Parathyroid adenoma (tissue), 2 donors: ENCODE results near the gene FHL3.

Source experiments
- H2AFZ ChIP-seq: fragments of 300-600 bp; sonication (generic); one replicate; pipeline ENCODE4 v1.7.0; 2017; ENCODE audit warnings: antibody characterized with exemption, mild to moderate bottlenecking
- H3K27ac ChIP-seq: fragments of 300-600 bp; sonication (generic); one replicate; pipeline ENCODE4 v1.7.0; 2017
- H3K27me3 ChIP-seq: fragments of 300-600 bp; sonication (generic); one replicate; pipeline ENCODE4 v1.7.0; 2017; ENCODE audit warnings: low read length; ENCODE audit not compliant: control insufficient read depth, insufficient read depth
- H3K36me3 ChIP-seq: fragments of 300-600 bp; sonication (generic); one replicate; pipeline ENCODE4 v1.7.0; 2017; ENCODE audit warnings: low read length; ENCODE audit not compliant: control insufficient read depth, insufficient read depth
- H3K4me1 ChIP-seq: fragments of 300-600 bp; sonication (generic); one replicate; pipeline ENCODE4 v1.7.0; 2017; ENCODE audit warnings: control low read depth
- H3K4me2 ChIP-seq: fragments of 300-600 bp; sonication (generic); one replicate; pipeline ENCODE4 v1.7.0; 2017; ENCODE audit warnings: low read length
- H3K4me3 ChIP-seq: fragments of 300-600 bp; sonication (generic); one replicate; pipeline ENCODE4 v1.7.0; 2017; ENCODE audit warnings: low read depth, low read length
- H3K79me2 ChIP-seq: fragments of 300-600 bp; sonication (generic); one replicate; pipeline ENCODE4 v1.7.0; 2017; ENCODE audit warnings: control low read depth
- H3K9ac ChIP-seq: fragments of 300-600 bp; sonication (generic); one replicate; pipeline ENCODE4 v1.7.0; 2017; ENCODE audit warnings: mild to moderate bottlenecking
- H3K9me3 ChIP-seq: fragments of 300-600 bp; sonication (generic); one replicate; pipeline ENCODE4 v1.7.0; 2017; ENCODE audit warnings: low read length; ENCODE audit not compliant: control insufficient read depth
- TF ChIP-seq, protein P1 (sequence below): fragments of 300-600 bp; sonication (generic); IDR thresholded peaks from one replicate; pipeline ENCODE4 v1.7.0; 2017; ENCODE audit warnings: antibody characterized with exemption, mild to moderate bottlenecking
- donor health status: primary hyperparathyroidism.

FHL3 gene

DNA sequence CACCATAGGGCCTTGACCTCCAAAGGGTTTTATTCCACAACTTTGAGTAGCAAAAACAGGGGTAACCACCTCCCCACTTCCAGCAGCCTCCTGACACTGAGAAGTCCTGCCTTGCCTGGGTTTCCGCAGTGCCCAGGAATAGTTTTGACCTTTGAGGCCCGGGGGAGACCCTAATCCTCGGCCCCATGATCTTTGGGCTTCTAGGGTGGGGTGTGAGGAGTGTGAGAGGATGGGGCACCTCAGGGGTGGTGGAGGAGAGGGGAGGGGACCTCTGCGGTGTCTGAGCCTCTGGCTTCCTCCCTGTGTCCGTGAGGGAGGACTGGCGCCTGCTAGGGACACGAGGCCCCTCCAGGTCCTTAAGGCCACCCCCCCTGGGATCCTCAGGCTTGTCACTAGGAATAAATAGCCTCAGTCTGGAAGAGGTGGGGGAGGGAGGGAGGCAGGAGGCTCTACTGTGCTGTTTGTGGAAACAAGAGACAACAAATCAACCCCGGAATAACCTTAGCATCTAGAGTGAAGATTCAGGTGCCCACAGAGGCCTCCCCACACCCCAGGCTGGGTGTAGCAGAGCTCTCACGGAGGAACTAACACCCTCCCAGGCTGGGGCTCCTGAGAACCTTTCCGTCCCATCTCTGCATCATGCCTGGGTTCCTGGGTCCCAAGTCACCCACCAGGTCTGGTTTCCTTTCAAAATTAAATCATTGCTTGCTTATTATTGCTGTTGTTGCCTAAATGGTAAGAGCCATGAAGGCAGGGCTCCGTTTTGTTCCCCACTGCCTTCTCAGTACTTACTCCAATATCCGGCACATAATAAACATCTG, 904 bp upstream of the FHL3 start:
- Histone ChIP-seq H3K4me3 (peak overlapping the region; percentile 53), H3K9me3 (no peaks in the 10 kb centered on the region), H3K4me2 (peak overlapping the region; percentile 81), H3K9ac (no peak overlapping the region), H3K4me1 (peaks cover 4% of the 10 kb centered on the region), H3K79me2 (no peaks in the 10 kb centered on the region), H3K27me3 (no peaks in the 10 kb centered on the region), H3K27ac (peak overlapping the region; percentile 41), H3K36me3 (no peaks in the 10 kb centered on the region), H2AFZ (peak overlapping the region; percentile 83)
- TF ChIP-seq, protein P1, sequence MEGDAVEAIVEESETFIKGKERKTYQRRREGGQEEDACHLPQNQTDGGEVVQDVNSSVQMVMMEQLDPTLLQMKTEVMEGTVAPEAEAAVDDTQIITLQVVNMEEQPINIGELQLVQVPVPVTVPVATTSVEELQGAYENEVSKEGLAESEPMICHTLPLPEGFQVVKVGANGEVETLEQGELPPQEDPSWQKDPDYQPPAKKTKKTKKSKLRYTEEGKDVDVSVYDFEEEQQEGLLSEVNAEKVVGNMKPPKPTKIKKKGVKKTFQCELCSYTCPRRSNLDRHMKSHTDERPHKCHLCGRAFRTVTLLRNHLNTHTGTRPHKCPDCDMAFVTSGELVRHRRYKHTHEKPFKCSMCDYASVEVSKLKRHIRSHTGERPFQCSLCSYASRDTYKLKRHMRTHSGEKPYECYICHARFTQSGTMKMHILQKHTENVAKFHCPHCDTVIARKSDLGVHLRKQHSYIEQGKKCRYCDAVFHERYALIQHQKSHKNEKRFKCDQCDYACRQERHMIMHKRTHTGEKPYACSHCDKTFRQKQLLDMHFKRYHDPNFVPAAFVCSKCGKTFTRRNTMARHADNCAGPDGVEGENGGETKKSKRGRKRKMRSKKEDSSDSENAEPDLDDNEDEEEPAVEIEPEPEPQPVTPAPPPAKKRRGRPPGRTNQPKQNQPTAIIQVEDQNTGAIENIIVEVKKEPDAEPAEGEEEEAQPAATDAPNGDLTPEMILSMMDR: no peak

DNA sequence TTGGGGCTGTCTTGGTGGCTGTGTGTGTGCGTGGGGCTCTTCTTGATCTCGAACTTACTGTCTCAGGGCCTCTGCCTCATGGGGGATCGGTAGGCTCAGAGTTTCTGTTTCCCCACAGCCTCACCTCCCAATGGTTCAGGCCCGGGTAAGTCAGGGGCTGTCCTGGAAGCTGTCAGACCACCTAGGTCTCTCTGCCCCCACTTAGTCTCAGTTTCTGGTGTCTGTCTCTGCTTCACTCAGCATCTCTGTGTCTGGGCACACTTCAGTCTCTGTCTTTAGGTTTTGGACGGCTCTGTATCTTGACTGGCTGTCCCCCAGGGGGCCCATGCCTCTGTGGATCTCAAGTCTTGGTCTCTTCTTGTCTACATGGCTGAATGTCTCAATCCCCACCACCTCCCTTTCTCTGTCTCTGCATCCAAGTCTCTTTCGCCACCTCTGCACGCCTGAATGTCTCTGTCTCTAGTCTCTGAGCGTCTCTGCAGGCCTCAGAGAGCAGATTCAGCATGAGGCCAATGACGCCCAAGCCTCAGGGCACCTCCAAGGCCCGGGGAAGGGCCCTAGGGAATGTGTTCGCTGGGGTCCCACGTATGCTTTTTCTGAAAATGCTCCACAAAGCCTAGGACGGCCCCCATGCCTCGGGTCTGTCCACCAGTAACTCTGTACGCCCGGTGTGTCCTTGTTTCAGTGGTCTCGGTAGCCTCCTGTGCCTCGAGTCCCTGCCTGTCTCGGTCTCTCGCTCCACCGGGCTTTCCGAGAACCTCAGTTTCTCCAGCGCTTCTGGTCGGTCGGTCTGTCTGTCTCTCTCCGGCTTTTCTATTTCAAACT, 818 bp downstream of the FHL3 start:
- H3K4me1 ChIP-seq: peaks cover 4% of the 10 kb centered on the region
- peak overlapping the region; percentile 51 for H3K4me3 ChIP-seq
- no peak overlapping the region for H3K9ac ChIP-seq
- no peaks in the 10 kb centered on the region for H3K9me3 ChIP-seq
- peak overlapping the region; percentile 55 for H3K4me2 ChIP-seq
- no peaks in the 10 kb centered on the region for H3K36me3 ChIP-seq
- H2AFZ ChIP-seq: peak overlapping the region; percentile 23
- H3K27ac ChIP-seq: no peak overlapping the region
- H3K79me2 ChIP-seq: no peaks in the 10 kb centered on the region
- H3K27me3 ChIP-seq: no peaks in the 10 kb centered on the region
- TF ChIP-seq, protein P1: no peak

DNA sequence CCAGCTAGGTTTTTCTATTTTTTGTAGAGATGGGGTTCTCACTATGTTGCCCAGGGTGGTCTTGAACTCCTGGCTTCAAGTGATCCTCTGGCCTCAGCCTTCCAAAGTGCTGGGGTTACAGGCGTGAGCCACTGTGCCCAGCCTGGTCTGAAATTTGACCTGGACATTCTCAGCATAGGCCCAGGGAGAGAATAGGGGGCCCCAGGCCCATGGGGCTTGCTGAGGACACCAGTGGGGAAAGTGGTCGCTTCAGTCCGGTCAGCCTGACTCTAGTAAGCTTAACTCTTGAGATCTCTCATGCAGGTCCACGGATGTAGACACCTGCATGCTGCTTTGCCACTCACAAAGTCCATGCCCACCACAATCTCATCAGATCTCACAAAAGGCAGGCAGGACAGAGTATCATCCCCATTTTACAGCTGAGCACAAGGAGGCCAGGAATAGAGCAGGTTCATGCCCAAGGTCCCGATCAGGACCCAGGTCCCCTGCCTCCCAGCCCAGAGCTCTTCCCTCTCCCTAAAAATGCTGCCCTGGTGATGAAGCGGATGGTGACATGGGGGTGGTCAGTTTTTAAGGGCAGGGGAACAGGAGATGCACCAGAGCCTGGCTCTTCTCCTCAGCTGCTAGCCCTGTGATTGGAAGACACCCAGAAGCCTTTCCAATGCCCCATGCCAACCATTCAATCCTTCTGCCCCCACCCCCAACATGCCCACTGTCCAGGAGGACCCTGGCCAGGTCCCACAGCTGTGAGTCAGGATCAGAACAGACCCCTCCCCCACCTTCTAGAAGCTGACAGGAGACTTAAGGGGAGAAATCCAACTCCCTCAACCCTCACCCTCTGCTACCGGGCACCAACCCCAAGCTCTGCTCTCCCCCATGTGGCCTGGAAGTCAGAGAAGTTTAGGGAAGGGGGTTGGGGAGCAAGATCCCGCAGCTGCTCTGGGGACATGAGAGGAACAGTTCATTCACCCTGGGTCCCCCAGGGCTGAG, 1.8 kb downstream of the FHL3 start:
- H3K4me3 ChIP-seq: peak overlapping the region; percentile 51
- H3K9me3 ChIP-seq: no peaks in the 10 kb centered on the region
- H3K4me1 ChIP-seq: peaks cover 4% of the 10 kb centered on the region
- no peak overlapping the region for H3K27ac ChIP-seq
- no peak overlapping the region for H2AFZ ChIP-seq
- no peaks in the 10 kb centered on the region for H3K27me3 ChIP-seq
- H3K9ac ChIP-seq: no peak overlapping the region
- no peaks in the 10 kb centered on the region for H3K79me2 ChIP-seq
- no peaks in the 10 kb centered on the region for H3K36me3 ChIP-seq
- H3K4me2 ChIP-seq: peak overlapping the region; percentile 55
- TF ChIP-seq, protein P1: no peak

DNA sequence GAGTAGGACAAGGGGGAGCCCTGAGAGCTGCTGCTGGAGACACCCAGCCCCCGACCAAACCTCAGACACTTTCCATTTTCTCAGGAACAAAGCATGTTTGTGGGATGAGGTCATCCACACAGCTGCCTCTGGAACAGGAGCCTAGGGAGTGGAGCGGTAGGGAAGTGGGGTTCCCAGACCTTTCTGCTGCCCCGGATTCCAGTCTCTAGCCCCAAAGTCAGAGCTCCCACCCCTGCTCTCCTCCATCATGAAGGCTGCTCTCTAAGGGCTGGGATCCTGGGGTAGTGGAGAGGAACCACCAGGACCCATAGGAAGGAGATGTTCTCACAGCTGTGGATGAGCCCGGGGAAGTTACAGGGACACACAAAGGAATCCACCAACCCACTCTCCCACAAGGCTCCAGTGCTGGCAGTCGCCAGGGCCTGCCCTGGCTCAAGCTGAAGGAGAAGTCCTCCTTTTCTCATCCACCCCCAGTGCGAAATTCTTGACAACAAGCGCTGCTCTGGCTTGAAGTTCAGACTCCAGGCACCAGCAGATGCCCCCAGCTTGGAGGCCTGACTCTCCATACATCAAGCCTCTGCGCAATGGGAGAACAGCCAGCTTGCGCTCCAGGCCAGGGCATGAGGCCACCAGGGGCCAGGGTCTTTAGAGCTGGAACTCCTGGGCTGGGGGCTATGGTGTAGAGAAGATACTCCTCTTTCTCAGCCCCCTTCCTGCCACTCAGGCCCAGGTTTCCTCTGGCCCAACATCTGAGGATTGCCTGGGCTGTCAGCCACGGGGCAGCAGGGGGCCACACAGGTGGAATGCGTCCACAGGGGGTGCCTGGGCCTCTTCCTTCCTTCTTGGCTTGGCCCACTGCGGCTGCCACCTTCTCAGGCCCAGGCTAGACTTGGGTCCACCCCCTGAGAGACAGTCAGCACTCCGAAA, 4.5 kb downstream of the FHL3 start:
- Histone ChIP-seq H3K27ac (peak overlapping the region; percentile 72), H3K4me3 (no peak overlapping the region), H3K9ac (no peak overlapping the region), H3K27me3 (no peaks in the 10 kb centered on the region), H2AFZ (no peak overlapping the region), H3K4me1 (peaks cover 4% of the 10 kb centered on the region), H3K4me2 (no peak overlapping the region), H3K9me3 (no peaks in the 10 kb centered on the region), H3K36me3 (no peaks in the 10 kb centered on the region), H3K79me2 (no peaks in the 10 kb centered on the region)
- TF ChIP-seq, protein P1: no peak
